Immature natural killer cell (primary cell): ENCODE data around the gene ARHGEF28. TPM values are rescaled to one million over a fixed set of nuclear protein-coding genes. Genes with fewer than 3 reads are reported as not detected.
A peak's percentile ranks its signal among the peaks of the same experiment; 100 is the strongest.

Source experiments
- DNase-seq, 3 donors: peaks; one replicate each; pipeline ENCODE4 v3.0.0; 2022; ENCODE audit warnings: mixed read lengths in 1 of 3
- H3K27ac Mint-ChIP-seq, 6 donors: one replicate each; pipeline ENCODE4 v1.8.0; 2020; ENCODE audit warnings: mixed read lengths in 6 of 6, mild to moderate bottlenecking in 5 of 6, inconsistent platforms in 4 of 6, moderate library complexity in 3 of 6
- H3K27me3 Mint-ChIP-seq, 3 donors: one replicate each; pipeline ENCODE4 v1.8.0; 2020 to 2021; ENCODE audit warnings: low read depth in 3 of 3, mild to moderate bottlenecking in 3 of 3, mixed read lengths in 3 of 3, moderate library complexity in 3 of 3, inconsistent platforms in 1 of 3
- H3K36me3 Mint-ChIP-seq, 3 donors: one replicate each; pipeline ENCODE4 v1.8.0; 2020; ENCODE audit warnings: mixed read lengths in 3 of 3, inconsistent platforms in 2 of 3, mild to moderate bottlenecking in 2 of 3
- H3K4me1 Mint-ChIP-seq, 2 donors: one replicate each; pipeline ENCODE4 v1.8.0; 2020; ENCODE audit warnings: inconsistent platforms in 2 of 2, mild to moderate bottlenecking in 2 of 2, mixed read lengths in 2 of 2, moderate library complexity in 1 of 2
- H3K4me3 Mint-ChIP-seq, 5 donors: one replicate each; pipeline ENCODE4 v1.8.0; 2020; ENCODE audit warnings: mild to moderate bottlenecking in 5 of 5, mixed read lengths in 5 of 5, inconsistent platforms in 3 of 5, moderate library complexity in 3 of 5
- H3K9me3 Mint-ChIP-seq, 6 donors: one replicate each; pipeline ENCODE4 v1.8.0; 2020; ENCODE audit warnings: mild to moderate bottlenecking in 6 of 6, mixed read lengths in 6 of 6, inconsistent platforms in 4 of 6, moderate library complexity in 3 of 6
- polyA plus RNA-seq, 3 donors: library from polyadenylated mRNA; unstranded; fragments of 300-500 nt; fragmentation: Illumina TruSeq; gene quantifications; one replicate each; pipeline ENCODE4 v1.2.3, GENCODE V29; 2021

ARHGEF28 gene
- polyA plus RNA-seq, 3 donors from 2014 or later, result 0.66 to 0.85 TPM; not detected in 1

GRCh38 chr5:73780302-73781080, 154.5 kb downstream of the ARHGEF28 start:
- H3K4me1 Mint-ChIP-seq, result no peaks in the 10 kb centered on the region

GRCh38 chr5:73781107-73781768, 155.2 kb downstream of the ARHGEF28 start:
- no peaks in the 10 kb centered on the region for H3K4me1 Mint-ChIP-seq
- DNase-seq, result no peak
- H3K4me3 Mint-ChIP-seq, result no peak overlapping the region
- peaks cover 0 to 3% (median 2%) of the 10 kb centered on the region in 3 donors for H3K27me3 Mint-ChIP-seq
- H3K27ac Mint-ChIP-seq, result no peak overlapping the region
- no peaks in the 10 kb centered on the region for H3K9me3 Mint-ChIP-seq
- H3K36me3 Mint-ChIP-seq, result peaks cover 0 to 7% (median 4%) of the 10 kb centered on the region in 3 donors

More at GRCh38 chr5:73780302-73781080, 154.5 kb downstream of the ARHGEF28 start:
- no peak overlapping the region for H3K27ac Mint-ChIP-seq
- H3K4me3 Mint-ChIP-seq, result no peak overlapping the region
- H3K27me3 Mint-ChIP-seq, result peaks cover 0 to 2% (median under 1%) of the 10 kb centered on the region in 3 donors
- peaks cover 0 to 7% (median 4%) of the 10 kb centered on the region in 3 donors for H3K36me3 Mint-ChIP-seq
- H3K9me3 Mint-ChIP-seq, result no peaks in the 10 kb centered on the region
- no peak for DNase-seq

- no peak for DNase-seq
- H3K27ac Mint-ChIP-seq, result no peak overlapping the region
- no peaks in the 10 kb centered on the region for H3K4me1 Mint-ChIP-seq
- peaks cover 0 to 4% (median 2%) of the 10 kb centered on the region in 3 donors for H3K27me3 Mint-ChIP-seq
- no peak overlapping the region for H3K4me3 Mint-ChIP-seq
- no peaks in the 10 kb centered on the region for H3K9me3 Mint-ChIP-seq
- H3K36me3 Mint-ChIP-seq, result peaks cover 0 to 7% (median 4%) of the 10 kb centered on the region in 3 donors
Measured at GRCh38 chr5:73783828-73784227, 157.8 kb downstream of the ARHGEF28 start.

- no peak overlapping the region for H3K4me3 Mint-ChIP-seq
Measured at GRCh38 chr5:73786043-73786831, 160.2 kb downstream of the ARHGEF28 start.

GRCh38 chr5:73789851-73790281, 163.9 kb downstream of the ARHGEF28 start:
- Mint-ChIP-seq H3K9me3 (no peaks in the 10 kb centered on the region), H3K4me3 (no peak overlapping the region), H3K36me3 (no peaks in the 10 kb centered on the region), H3K4me1 (peaks cover 2 to 24% of the 10 kb centered on the region in 2 donors), H3K27me3 (peaks cover 0 to 4% (median 0%) of the 10 kb centered on the region in 3 donors), H3K27ac (no peak overlapping the region)
- no peak for DNase-seq

More at GRCh38 chr5:73786043-73786831, 160.2 kb downstream of the ARHGEF28 start:
- H3K9me3 Mint-ChIP-seq, result no peaks in the 10 kb centered on the region
- peaks cover 0 to 8% of the 10 kb centered on the region in 2 donors for H3K4me1 Mint-ChIP-seq
- H3K36me3 Mint-ChIP-seq, result no peaks in the 10 kb centered on the region
- H3K27me3 Mint-ChIP-seq, result peaks cover 0 to 4% (median 2%) of the 10 kb centered on the region in 3 donors
- no peak for DNase-seq
- H3K27ac Mint-ChIP-seq, result no peak overlapping the region

- Mint-ChIP-seq H3K27me3 (peaks cover 0 to 1% (median 0%) of the 10 kb centered on the region in 3 donors), H3K4me3 (no peak overlapping the region), H3K9me3 (no peaks in the 10 kb centered on the region)
Measured at GRCh38 chr5:73791389-73791788, 165.4 kb downstream of the ARHGEF28 start.

GRCh38 chr5:73792687-73793320, 166.8 kb downstream of the ARHGEF28 start:
- Mint-ChIP-seq H3K4me1 (peaks cover 10 to 35% of the 10 kb centered on the region in 2 donors), H3K4me3 (peak overlapping the region in 1 of 5 donors; percentile 3), H3K9me3 (no peaks in the 10 kb centered on the region), H3K27me3 (no peaks in the 10 kb centered on the region), H3K27ac (no peak overlapping the region), H3K36me3 (no peaks in the 10 kb centered on the region)
- DNase-seq, result peak; percentile 65 to 73 (median 70)

More at GRCh38 chr5:73791389-73791788, 165.4 kb downstream of the ARHGEF28 start:
- Mint-ChIP-seq H3K4me1 (peaks cover 7 to 30% of the 10 kb centered on the region in 2 donors), H3K36me3 (no peaks in the 10 kb centered on the region), H3K27ac (peak overlapping the region in 3 of 6 donors; percentile 1 to 52 (median 3))
- peak; percentile 18 to 33 (median 26) for DNase-seq

GRCh38 chr5:73793911-73794310, 167.9 kb downstream of the ARHGEF28 start:
- Mint-ChIP-seq H3K27ac (no peak overlapping the region), H3K4me1 (peaks cover 10 to 35% of the 10 kb centered on the region in 2 donors), H3K4me3 (no peak overlapping the region), H3K27me3 (peaks cover 0 to 2% (median 0%) of the 10 kb centered on the region in 3 donors), H3K36me3 (no peaks in the 10 kb centered on the region), H3K9me3 (no peaks in the 10 kb centered on the region)
- DNase-seq, result no peak

GRCh38 chr5:73796164-73797131, 170.5 kb downstream of the ARHGEF28 start:
- Mint-ChIP-seq H3K36me3 (no peaks in the 10 kb centered on the region), H3K4me3 (peak overlapping the region in 1 of 5 donors; percentile 18), H3K4me1 (peaks cover 10 to 26% of the 10 kb centered on the region in 2 donors), H3K27ac (peak overlapping the region in 4 of 6 donors; percentile 6 to 80 (median 42)), H3K27me3 (peaks cover 0 to 2% (median under 1%) of the 10 kb centered on the region in 3 donors), H3K9me3 (no peaks in the 10 kb centered on the region)
- peak; percentile 33 to 65 (median 50) for DNase-seq

GRCh38 chr5:73797132-73797510, 171.1 kb downstream of the ARHGEF28 start:
- Mint-ChIP-seq H3K27me3 (peaks cover 0 to 3% (median 2%) of the 10 kb centered on the region in 3 donors), H3K36me3 (no peaks in the 10 kb centered on the region), H3K4me1 (peaks cover 8 to 19% of the 10 kb centered on the region in 2 donors), H3K4me3 (no peak overlapping the region), H3K9me3 (no peaks in the 10 kb centered on the region), H3K27ac (no peak overlapping the region)
- no peak for DNase-seq

GRCh38 chr5:73799401-73799972, 173.5 kb downstream of the ARHGEF28 start:
- DNase-seq, result no peak
- H3K27me3 Mint-ChIP-seq, result peaks cover 0 to 3% (median 3%) of the 10 kb centered on the region in 3 donors
- no peak overlapping the region for H3K4me3 Mint-ChIP-seq
- H3K36me3 Mint-ChIP-seq, result no peaks in the 10 kb centered on the region
- H3K4me1 Mint-ChIP-seq, result peaks cover 8 to 12% of the 10 kb centered on the region in 2 donors
- no peak overlapping the region for H3K27ac Mint-ChIP-seq
- no peaks in the 10 kb centered on the region for H3K9me3 Mint-ChIP-seq

GRCh38 chr5:73801686-73802085, 175.7 kb downstream of the ARHGEF28 start:
- DNase-seq, result no peak
- Mint-ChIP-seq H3K27me3 (peaks cover 0 to 3% (median 3%) of the 10 kb centered on the region in 3 donors), H3K27ac (no peak overlapping the region), H3K4me3 (no peak overlapping the region), H3K36me3 (no peaks in the 10 kb centered on the region), H3K4me1 (peaks cover under 1 to 3% of the 10 kb centered on the region in 2 donors), H3K9me3 (no peaks in the 10 kb centered on the region)
